Left lung (tissue), 10 donors: ENCODE data around the gene JADE1. TPM values are rescaled to one million over a fixed set of nuclear protein-coding genes. Genes with fewer than 3 reads are reported as not detected.
A peak's percentile ranks its signal among the peaks of the same experiment; 100 is the strongest.

Experiments used
- ATAC-seq: fragments of 200-7000 bp; cut with Tn5 transposase; one replicate; pipeline ENCODE4 v1.9.1; 2020; ENCODE audit warnings: moderate library complexity
- DNase-seq, 4 donors: peaks; one replicate each; pipeline ENCODE4 v3.0.0-alpha.2; 2013 to 2020
- H3K27ac ChIP-seq, 2 donors: fragments of 200-600 bp; sonication (generic) in 1 of 2; one replicate each; pipeline versions ENCODE4 v1.5.0 to v1.8.0; 2020 to 2021
- H3K27me3 ChIP-seq, 2 donors: fragments of 200-600 bp; sonication (generic) in 1 of 2; one replicate each; pipeline versions ENCODE4 v1.5.0 to v1.8.0; 2020 to 2021
- H3K36me3 ChIP-seq, 2 donors: fragments of 200-600 bp; sonication (generic) in 1 of 2; one replicate each; pipeline versions ENCODE4 v1.5.0 to v1.8.0; 2020 to 2021
- H3K4me1 ChIP-seq, 2 donors: fragments of 200-600 bp; one replicate each; pipeline ENCODE4 v1.8.0; 2021
- H3K4me3 ChIP-seq, 2 donors: fragments of 200-600 bp; sonication (generic) in 1 of 2; one replicate each; pipeline versions ENCODE4 v1.5.0 to v1.8.0; 2020 to 2021; ENCODE audit warnings: mild to moderate bottlenecking in 1 of 2
- H3K9me3 ChIP-seq, 2 donors: fragments of 200-600 bp; sonication (generic) in 1 of 2; one replicate each; pipeline versions ENCODE4 v1.5.0 to v1.8.0; 2020 to 2021
- intact Hi-C, 2 donors: fragments of 100-400 bp; cut with DNase I; formaldehyde crosslinking; loops; one replicate each; pipeline versions ENCODE4 v1.11.2 to v1.14.2; 2022
- polyA plus RNA-seq, 6 donors: library from polyadenylated mRNA; unstranded; fragments of 120-200 nt; gene quantifications; one replicate each; pipeline ENCODE4 v1.2.1, GENCODE V29; 2013; ENCODE audit not compliant: insufficient read length in 6 of 6
- total RNA-seq, 2 donors: library from RNA; stranded (reverse); fragmentation: NEBNext Ultra II Directional; extraction: Animal tissue kit (Norgen Biotek cat#: 25700); gene quantifications; one replicate each; pipeline ENCODE4 v1.2.1, GENCODE V29; 2021
- TF ChIP-seq, protein P1 (sequence below), 2 donors: fragments of 200-600 bp; sonication (generic) in 1 of 2; IDR thresholded peaks; one replicate each; pipeline versions ENCODE4 v1.5.0 to v1.8.0; 2021; ENCODE audit warnings: antibody characterized with exemption in 2 of 2
- donor health status: DM: no; HTN: yes; CAD: no.
- donor health status: DM: no; HTN: no; CAD: no.

JADE1 gene
- total and polyA plus RNA-seq, 8 donors, result 18.9 to 29.5 (median 23.2) TPM

DNA sequence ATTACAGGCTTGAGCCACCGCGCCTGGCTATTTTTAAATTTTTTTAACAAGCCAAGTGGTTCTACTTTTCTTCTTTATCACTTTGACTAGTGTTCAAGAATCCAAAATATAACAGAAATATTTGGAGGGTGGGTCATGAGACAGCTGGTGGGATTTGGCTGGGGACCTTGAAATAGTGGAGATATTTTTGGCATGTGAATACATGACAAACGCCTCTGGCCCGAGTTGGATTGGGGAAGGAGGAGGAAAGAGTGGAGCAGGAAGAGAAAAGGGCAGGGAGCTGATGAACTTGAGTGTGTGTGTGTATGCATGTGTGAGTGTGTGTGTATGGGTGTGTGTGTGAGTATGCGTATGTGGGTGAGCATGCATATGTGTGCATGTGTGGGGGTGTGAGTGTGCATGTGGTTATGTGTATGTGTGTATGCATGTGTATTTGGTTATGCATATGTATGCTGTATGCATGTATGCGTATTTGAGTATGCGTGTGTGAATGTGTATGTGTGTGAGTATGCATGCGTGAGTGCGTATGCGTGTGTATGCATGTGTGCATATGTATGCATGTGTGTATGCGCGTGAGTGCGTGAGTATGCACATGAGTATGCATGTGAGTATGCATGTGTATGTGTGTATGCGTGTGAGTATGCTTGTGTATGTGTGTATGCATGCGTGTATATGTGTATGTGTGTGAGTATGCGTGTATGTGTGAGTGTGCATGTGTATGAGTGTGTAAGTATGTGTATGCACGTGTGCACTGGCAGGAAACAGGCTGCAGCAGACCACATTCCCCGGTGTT is 49.6 kb downstream of the JADE1 start:
- H3K36me3 ChIP-seq, result peaks cover 0 to 73% of the 10 kb centered on the region in 2 donors
- H3K9me3 ChIP-seq, result no peaks in the 10 kb centered on the region
- no peak overlapping the region for H3K4me3 ChIP-seq
- peaks cover 0 to 34% of the 10 kb centered on the region in 2 donors for H3K4me1 ChIP-seq
- intact Hi-C loops, result loop anchor here in 1 of 2 donors (10.0 kb wide), 1 partner anchor 284 kb away; no protein-coding TSS in a partner anchor
- TF ChIP-seq, protein P1, sequence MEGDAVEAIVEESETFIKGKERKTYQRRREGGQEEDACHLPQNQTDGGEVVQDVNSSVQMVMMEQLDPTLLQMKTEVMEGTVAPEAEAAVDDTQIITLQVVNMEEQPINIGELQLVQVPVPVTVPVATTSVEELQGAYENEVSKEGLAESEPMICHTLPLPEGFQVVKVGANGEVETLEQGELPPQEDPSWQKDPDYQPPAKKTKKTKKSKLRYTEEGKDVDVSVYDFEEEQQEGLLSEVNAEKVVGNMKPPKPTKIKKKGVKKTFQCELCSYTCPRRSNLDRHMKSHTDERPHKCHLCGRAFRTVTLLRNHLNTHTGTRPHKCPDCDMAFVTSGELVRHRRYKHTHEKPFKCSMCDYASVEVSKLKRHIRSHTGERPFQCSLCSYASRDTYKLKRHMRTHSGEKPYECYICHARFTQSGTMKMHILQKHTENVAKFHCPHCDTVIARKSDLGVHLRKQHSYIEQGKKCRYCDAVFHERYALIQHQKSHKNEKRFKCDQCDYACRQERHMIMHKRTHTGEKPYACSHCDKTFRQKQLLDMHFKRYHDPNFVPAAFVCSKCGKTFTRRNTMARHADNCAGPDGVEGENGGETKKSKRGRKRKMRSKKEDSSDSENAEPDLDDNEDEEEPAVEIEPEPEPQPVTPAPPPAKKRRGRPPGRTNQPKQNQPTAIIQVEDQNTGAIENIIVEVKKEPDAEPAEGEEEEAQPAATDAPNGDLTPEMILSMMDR (IDR thresholded peaks at IDR 0.05), result no peak
- peak; percentile 7 for ATAC-seq
- H3K27ac ChIP-seq, result peak overlapping the region in 1 of 2 donors; percentile 48
- peak in 2 of 4 donors; percentile 40 to 47 for DNase-seq
- H3K27me3 ChIP-seq, result no peaks in the 10 kb centered on the region

- peak; percentile 5 for ATAC-seq
These were observed 50.6 kb downstream of the JADE1 start for GRCh38 chr4:128859887-128860677.

GRCh38 chr4:128861856-128862518 is 52.5 kb downstream of the JADE1 start:
- H3K4me1 ChIP-seq, result peaks cover 0 to 30% of the 10 kb centered on the region in 2 donors
- no peak overlapping the region for H3K4me3 ChIP-seq
- DNase-seq (peak in 1 of 4 donors; percentile 78), ATAC-seq (no peak)
- intact Hi-C loops, result no loop called here
- TF ChIP-seq, protein P1 (IDR thresholded peaks at IDR 0.05), result no peak
- no peaks in the 10 kb centered on the region for H3K27me3 ChIP-seq
- H3K27ac ChIP-seq, result peak overlapping the region in 1 of 2 donors; percentile 71
- H3K36me3 ChIP-seq, result peaks cover 0 to 60% of the 10 kb centered on the region in 2 donors
- H3K9me3 ChIP-seq, result no peaks in the 10 kb centered on the region

More at GRCh38 chr4:128859887-128860677, 50.6 kb downstream of the JADE1 start:
- H3K4me3 ChIP-seq, result no peak overlapping the region
- H3K4me1 ChIP-seq, result peaks cover 0 to 30% of the 10 kb centered on the region in 2 donors
- no peak for DNase-seq
- TF ChIP-seq, protein P1 (IDR thresholded peaks at IDR 0.05), result no peak
- no peaks in the 10 kb centered on the region for H3K9me3 ChIP-seq
- H3K27me3 ChIP-seq, result no peaks in the 10 kb centered on the region
- H3K36me3 ChIP-seq, result peaks cover 0 to 76% of the 10 kb centered on the region in 2 donors
- peak overlapping the region in 1 of 2 donors; percentile 48 for H3K27ac ChIP-seq
- intact Hi-C loops, result loop anchor here in 1 of 2 donors (10.0 kb wide), 1 partner anchor 285 kb away; no protein-coding TSS in a partner anchor

GRCh38 chr4:128862608-128863311 is 53.3 kb downstream of the JADE1 start:
- H3K27ac ChIP-seq, result peak overlapping the region in 1 of 2 donors; percentile 71
- H3K4me1 ChIP-seq, result peaks cover 0 to 30% of the 10 kb centered on the region in 2 donors
- intact Hi-C loops, result no loop called here
- peaks cover 0 to 60% of the 10 kb centered on the region in 2 donors for H3K36me3 ChIP-seq
- DNase-seq (peak in 1 of 4 donors; percentile 39), ATAC-seq (peak; percentile 5)
- H3K9me3 ChIP-seq, result no peaks in the 10 kb centered on the region
- H3K4me3 ChIP-seq, result no peak overlapping the region
- TF ChIP-seq, protein P1 (IDR thresholded peaks at IDR 0.05), result no peak
- no peaks in the 10 kb centered on the region for H3K27me3 ChIP-seq
